NCI-H460 (cell line): ENCODE measurements around the gene TBC1D20. TPM values are rescaled to one million over a fixed set of nuclear protein-coding genes. Genes with fewer than 3 reads are reported as not detected.

ENCODE experiments used
- DNase-seq: peaks from one replicate; pipeline ENCODE4 v3.0.0-alpha.2; 2016; ENCODE audit warnings: low read depth; ENCODE audit errors: extremely low read depth
- total RNA-seq: library from RNA; depleted of rRNA; stranded (reverse); fragments of >200 nt; shearing (Covaris generic); gene quantifications from 2 replicates; pipeline ENCODE4 v1.2.3, GENCODE V29; 2014

Gene TBC1D20
- total RNA-seq, 1 experiment from 2014 or later: 27.5 TPM

- DNase-seq: no peak
Measured at GRCh38 chr20:420721-421574, 41.4 kb downstream of the TBC1D20 start.

DNA sequence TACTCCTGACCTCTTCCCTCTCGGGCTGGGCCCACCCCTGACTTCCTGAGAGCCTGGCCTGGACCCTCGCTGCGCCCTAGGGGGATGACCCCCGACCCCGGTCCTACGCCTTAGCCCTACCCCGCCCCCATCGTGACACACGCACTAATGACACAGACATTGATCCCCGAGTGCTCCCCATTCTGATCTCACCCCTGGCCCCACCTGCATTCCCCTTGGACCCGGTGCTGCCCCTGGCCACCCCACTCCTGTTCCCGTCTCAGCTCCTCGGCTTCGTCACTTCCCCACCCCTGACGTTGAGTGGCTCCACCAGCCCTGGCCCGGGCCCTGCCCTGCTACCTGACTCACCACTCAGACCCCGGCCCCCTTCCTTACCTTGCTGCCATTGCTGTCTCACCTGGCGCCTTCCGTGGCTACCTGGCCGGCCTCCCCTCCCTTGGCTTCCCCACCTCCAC lies 42.1 kb downstream of the TBC1D20 start:
- no peak for DNase-seq

- no peak for DNase-seq
Measured at GRCh38 chr20:419556-420165, 42.7 kb downstream of the TBC1D20 start.

GRCh38 chr20:418858-419365 lies 43.4 kb downstream of the TBC1D20 start:
- DNase-seq: no peak

DNA sequence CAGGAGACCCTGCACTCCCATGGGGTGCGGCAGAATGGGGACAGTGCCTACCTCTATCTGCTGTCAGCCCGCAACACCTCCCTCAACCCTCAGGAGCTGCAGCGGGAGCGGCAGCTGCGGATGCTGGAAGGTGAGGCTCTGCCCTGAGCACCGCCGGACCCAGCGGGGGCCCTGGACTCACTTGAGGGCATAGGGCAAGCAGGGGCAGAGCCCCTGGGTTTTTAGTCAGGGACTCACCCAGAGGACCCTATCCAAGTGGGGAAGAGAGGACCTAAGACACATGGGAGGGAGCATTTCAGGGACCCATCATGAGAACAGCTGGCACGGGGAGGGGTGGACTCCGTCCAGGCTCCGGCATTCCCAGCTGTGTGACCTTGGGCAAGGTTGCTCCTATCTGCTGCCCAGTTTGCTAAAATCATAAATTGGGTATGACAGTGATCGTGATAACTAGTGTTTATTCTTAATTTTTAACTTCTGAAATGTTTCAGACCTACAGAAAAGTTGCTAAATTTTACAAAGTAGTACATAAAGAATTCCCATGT lies 44.5 kb downstream of the TBC1D20 start:
- no peak for DNase-seq

- DNase-seq: no peak
Measured at GRCh38 chr20:416950-417800, 45.2 kb downstream of the TBC1D20 start.

GRCh38 chr20:415820-416322 lies 46.5 kb downstream of the TBC1D20 start:
- no peak for DNase-seq

DNA sequence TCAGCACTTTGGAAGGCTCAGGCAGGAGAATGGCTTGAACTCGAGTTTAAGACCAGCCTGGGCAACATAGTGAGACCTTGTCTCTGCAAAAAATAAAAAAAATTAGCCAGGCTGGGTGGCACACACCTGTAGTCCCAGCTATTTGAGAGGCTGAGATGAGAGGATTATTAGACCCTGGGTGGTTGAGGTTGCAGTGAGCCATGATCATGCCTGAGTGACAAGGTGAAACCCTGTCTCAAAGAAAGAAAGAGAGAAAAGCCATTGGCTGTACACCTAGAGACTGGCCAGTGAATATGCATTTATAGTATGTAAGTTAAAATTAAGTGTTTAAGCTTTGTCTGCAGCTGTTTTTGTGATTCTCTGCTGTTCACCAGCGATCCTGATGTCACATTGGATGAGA lies 48.2 kb downstream of the TBC1D20 start:
- no peak for DNase-seq

DNA sequence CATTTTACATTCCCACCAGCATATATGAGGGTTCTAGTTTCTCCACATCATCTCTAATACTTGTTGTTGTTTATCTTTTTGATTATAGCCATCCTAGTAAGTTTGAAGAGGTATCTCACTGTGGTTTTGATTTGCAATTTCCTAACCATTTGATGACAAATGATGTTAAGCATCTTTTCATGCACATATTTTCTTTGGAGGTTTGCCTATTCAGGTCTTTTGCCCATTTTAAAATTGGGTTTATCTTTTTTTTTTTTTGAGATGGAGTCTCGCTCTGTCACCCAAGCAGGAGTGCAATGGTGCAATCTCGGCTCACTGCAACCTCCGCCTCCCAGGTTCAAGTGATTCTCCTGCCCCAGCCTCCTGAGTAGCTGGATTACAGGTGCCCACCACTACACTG lies 50.3 kb downstream of the TBC1D20 start:
- no peak for DNase-seq

DNA sequence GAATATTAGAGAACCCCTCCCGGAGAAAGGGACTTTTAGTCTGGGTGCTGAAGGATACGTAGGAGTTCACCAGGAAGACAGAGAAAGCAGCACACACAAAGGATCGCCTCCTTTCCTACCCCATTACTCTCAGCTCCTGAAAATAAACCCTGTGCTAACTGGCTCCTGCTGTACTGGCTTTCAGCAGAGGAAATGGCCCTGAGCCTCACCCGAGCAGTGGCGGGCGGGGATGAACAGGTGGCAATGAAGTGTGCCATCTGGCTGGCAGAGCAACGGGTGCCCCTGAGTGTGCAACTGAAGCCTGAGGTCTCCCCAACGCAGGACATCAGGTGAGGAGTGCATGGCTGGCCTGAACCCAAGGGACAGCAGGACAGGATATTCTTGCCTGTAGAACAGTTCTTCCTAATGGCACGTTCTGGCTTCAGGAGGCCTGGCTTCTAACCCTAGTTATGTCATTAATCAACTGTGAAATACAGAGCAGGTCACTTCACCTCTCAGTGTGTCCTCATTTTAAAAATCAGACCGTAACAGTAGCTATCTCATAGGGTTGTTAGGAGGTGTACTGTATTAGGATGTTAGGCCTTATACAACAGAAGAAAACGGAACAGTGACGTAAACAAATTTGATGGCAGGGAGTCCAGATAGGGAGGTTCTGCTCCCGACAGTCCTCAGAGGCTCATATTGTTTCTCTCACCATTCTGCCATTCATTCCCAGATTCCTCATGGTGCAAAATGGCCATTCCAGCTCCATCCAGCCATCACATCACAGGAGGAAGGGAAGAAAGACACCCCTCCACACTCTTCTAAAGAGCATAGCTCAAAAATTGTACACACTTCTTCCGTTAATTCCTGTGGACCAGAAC lies 52.4 kb downstream of the TBC1D20 start:
- no peak for DNase-seq

DNA sequence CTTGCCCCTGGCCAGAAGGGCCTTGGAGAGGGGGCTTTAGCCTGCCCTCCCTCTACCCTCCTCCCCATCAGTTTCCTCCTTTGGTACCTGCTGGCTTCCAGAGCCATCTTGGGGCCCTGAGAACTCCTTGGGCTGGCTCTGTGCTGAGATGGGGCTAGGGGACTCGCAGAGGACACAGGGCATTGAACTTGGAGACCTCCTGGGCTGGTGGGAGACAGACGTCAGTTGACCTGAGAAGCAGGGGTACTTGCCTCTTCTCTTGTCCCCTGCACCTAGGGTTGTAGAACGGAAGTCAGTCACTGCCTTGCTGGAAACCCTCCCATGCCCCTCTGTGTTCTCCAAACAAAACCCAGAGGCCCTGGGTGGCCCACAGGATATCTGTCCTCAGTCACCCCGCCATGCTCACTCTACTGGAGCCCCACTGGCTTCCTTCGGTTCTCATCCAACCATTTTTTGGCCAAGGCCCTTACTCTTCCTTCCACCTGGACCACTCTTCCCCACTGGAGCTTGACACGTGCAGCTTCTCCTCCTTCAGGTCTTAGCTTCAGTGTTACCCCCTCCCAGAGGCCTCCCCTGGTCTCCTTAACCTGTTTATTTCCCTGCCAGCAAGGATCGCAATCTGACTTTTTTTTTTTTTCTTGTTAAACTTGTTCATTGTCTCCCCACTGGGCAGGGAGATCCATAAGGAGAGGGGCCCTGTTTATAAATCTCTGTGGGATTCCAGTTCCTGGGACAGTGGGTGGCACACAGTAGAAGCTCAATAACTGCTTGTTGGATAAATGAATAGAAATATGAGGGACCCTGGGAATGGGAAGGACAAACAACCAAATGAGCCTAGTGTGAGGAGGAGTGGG lies 53.3 kb downstream of the TBC1D20 start:
- DNase-seq: no peak

DNA sequence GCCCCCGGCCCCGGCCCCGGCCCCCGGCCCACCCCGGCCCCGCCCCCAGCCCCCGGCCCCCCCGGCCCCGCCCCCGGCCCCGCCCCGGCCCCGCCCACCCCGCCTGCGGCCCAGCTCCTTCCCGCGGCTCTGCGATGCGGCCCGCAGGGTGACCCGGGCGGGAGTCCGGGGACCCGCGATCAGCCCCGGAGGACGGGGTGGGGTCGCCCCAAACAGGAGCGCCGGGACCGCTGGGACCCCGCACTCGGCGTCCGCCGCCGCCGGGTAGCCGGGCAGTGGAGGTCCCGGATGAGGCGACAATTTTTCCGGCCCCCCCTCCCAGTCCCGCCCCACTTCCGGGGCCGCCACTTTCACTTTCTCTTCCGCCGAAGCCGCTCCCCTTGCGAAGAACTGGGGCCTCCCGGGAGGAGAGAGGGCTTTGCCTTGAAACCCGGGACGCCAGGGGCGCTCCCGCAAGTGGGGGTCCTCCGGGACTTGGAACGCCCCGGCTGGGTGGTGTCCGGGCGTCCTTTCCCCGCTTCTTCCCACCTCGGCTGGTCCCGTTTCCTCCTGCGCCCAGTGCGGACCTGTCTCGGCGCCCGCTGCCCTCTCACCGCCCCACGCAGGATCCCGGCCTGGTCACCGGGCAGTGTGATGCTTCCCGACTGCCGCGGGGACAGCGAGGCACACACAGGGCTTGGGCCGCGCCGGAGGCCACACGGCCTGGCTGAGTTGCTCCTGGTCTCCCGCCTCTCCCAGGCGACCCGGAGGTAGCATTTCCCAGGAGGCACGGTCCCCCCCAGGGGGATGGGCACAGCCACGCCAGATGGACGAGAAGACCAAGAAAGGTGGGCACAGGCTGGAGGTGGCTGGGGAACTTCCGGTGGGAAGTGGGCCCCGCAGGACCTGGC lies 54.1 kb downstream of the TBC1D20 start, which contains the start of gene RBCK1:
RBCK1 (plus strand) TSS at position 347 of the 890 bp plus-strand sequence; CDS start at position 806, 459 bp downstream.
- peak; percentile 75 for DNase-seq

DNA sequence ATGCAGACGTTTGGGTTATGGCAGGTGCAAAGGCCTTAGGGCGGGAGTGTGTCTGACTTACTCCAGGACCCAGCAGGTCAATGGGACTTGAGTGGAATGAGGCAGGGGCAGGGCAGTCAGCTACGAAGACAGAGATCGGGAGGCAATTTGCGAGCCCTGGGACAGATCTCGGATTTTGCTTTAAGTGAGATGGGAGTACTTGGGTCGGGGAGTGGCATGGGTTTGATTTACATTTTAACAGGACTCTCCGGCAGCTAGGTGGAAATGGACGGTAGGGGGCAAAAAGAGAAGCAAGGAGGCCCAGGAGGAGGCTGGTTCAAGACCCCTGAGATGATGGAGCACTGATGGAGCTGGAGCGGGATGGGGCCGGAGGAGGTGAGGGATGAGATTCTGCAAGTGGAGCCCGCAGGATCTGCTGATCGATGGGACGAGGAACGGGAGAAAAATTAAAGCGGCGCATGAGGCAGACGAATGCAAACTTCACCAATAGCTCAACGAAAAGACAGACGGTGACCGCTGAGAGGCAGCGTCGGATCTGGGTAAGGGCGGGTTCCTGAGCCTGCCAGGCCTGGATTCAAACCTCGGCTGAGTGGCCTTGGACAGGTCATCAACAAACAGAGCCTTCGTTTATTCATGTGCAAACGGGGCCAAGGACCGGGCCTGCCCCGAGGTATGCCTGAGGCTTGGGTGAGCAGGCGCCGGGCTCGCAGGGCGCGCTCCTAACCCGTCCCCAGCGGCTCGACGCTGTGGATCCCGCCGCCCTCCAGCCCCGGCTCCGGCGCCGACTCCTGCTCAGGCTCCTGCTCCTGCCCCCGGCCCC lies 55.0 kb downstream of the TBC1D20 start:
- peak; percentile 64 for DNase-seq

GRCh38 chr20:406200-407132 lies 55.9 kb downstream of the TBC1D20 start:
- DNase-seq: no peak

GRCh38 chr20:404088-404487 lies 58.2 kb downstream of the TBC1D20 start:
- no peak for DNase-seq

- no peak for DNase-seq
Measured at GRCh38 chr20:403582-403957, 58.8 kb downstream of the TBC1D20 start.
